ENCODE measurements around the gene ERCC6L. TPM values are rescaled to one million over a fixed set of nuclear protein-coding genes. Genes with fewer than 3 reads are reported as not detected.
A peak's percentile ranks its signal among the peaks of the same experiment; 100 is the strongest.

The ERCC6L gene
- total and polyA plus RNA-seq, 2 donors (not counting 1 experiment from before 2014, with no cell fraction given), result 0.34 to 0.61 TPM

GRCh38 chrX:72247206-72247942, 8.5 kb upstream of the ERCC6L start:
- ChIA-PET POLR2A (no interaction called here), CTCF (no interaction called here)
- no peak overlapping the region for H3K9ac ChIP-seq (ENCODE audit: low read length)
- H3K27me3 ChIP-seq (replicated peaks in 1 of 4; ENCODE audit: control extremely low read depth in 1 of 4, control insufficient read depth in 3 of 4, insufficient read depth in 4 of 4, low read length in 3 of 4), result no peaks in the 10 kb centered on the region
- DNase-seq, result no peak
- no peaks in the 10 kb centered on the region for H4K20me1 ChIP-seq (ENCODE audit: control insufficient read depth, insufficient read depth, low read length, poor library complexity, severe bottlenecking)
- H3K9me3 ChIP-seq (ENCODE audit: control extremely low read depth in 1 of 3, control insufficient read depth in 2 of 3, insufficient read depth in 1 of 3, low read length in 2 of 3), result no peaks in the 10 kb centered on the region
- no peak for TF ChIP-seq EZH2 (IDR thresholded peaks at IDR 0.05; ENCODE audit: borderline replicate concordance, insufficient read depth, low read depth, low read length, poor library complexity, severe bottlenecking)
- TF ChIP-seq CTCF (IDR thresholded peaks at IDR 0.05), result no peak
- Mint-ChIP-seq H3K27ac (no peak overlapping the region), H3K27me3 (no peaks in the 10 kb centered on the region), H3K9me3 (ENCODE audit: insufficient read depth) (no peaks in the 10 kb centered on the region), H3K4me1 (no peaks in the 10 kb centered on the region), H3K4me3 (no peak overlapping the region)
- H2AFZ ChIP-seq (ENCODE audit: insufficient read depth, low read depth, low read length, poor library complexity, severe bottlenecking), result no peak overlapping the region
- ATAC-seq (ENCODE audit: low read depth), result no peak
- no peak overlapping the region for H3K4me3 ChIP-seq (ENCODE audit: control extremely low read depth in 1 of 5, extremely low read depth in 1 of 5, insufficient read depth in 1 of 5, low read depth in 2 of 5, low read length in 4 of 5)
- H3K27ac ChIP-seq (ENCODE audit: low read length in 2 of 2), result no peak overlapping the region
- no peaks in the 10 kb centered on the region for H3K79me2 ChIP-seq (ENCODE audit: control insufficient read depth, insufficient read depth, low read length)
- WGBS (ENCODE audit: insufficient coverage), result no CpG with 5 or more reads among the region's 2 CpGs
- no peaks in the 10 kb centered on the region for H3K4me1 ChIP-seq (ENCODE audit: control insufficient read depth in 2 of 2, insufficient read depth in 2 of 2, low read length in 2 of 2)
- H3K36me3 ChIP-seq (replicated peaks in 1 of 2; ENCODE audit: control extremely low read depth in 1 of 2, control insufficient read depth in 1 of 2, extremely low read depth in 1 of 2, insufficient read depth in 2 of 2, low read length in 1 of 2), result no peaks in the 10 kb centered on the region
- no peak overlapping the region for H3K4me2 ChIP-seq (replicated peaks; ENCODE audit: low read depth, low read length, poor library complexity, severe bottlenecking)
- intact Hi-C loops (cut with micrococcal nuclease), result no loop called here

GRCh38 chrX:72245461-72246089, 6.7 kb upstream of the ERCC6L start:
- Mint-ChIP-seq H3K27ac (no peak overlapping the region), H3K9me3 (ENCODE audit: insufficient read depth) (no peaks in the 10 kb centered on the region), H3K4me3 (no peak overlapping the region), H3K4me1 (no peaks in the 10 kb centered on the region), H3K27me3 (no peaks in the 10 kb centered on the region)
- H3K27me3 ChIP-seq (replicated peaks in 1 of 4; ENCODE audit: control extremely low read depth in 1 of 4, control insufficient read depth in 3 of 4, insufficient read depth in 4 of 4, low read length in 3 of 4), result no peaks in the 10 kb centered on the region
- no peak overlapping the region for H3K4me2 ChIP-seq (replicated peaks; ENCODE audit: low read depth, low read length, poor library complexity, severe bottlenecking)
- ATAC-seq (ENCODE audit: low read depth), result no peak
- no peaks in the 10 kb centered on the region for H4K20me1 ChIP-seq (ENCODE audit: control insufficient read depth, insufficient read depth, low read length, poor library complexity, severe bottlenecking)
- no peak overlapping the region for H3K27ac ChIP-seq (ENCODE audit: low read length in 2 of 2)
- WGBS (ENCODE audit: insufficient coverage), result 100% methylated on average over 1 of the region's 3 CpGs
- H3K79me2 ChIP-seq (ENCODE audit: control insufficient read depth, insufficient read depth, low read length), result no peaks in the 10 kb centered on the region
- H3K36me3 ChIP-seq (replicated peaks in 1 of 2; ENCODE audit: control extremely low read depth in 1 of 2, control insufficient read depth in 1 of 2, extremely low read depth in 1 of 2, insufficient read depth in 2 of 2, low read length in 1 of 2), result no peaks in the 10 kb centered on the region
- no peak overlapping the region for H3K4me3 ChIP-seq (ENCODE audit: control extremely low read depth in 1 of 5, extremely low read depth in 1 of 5, insufficient read depth in 1 of 5, low read depth in 2 of 5, low read length in 4 of 5)
- intact Hi-C loops (cut with micrococcal nuclease), result no loop called here
- DNase-seq, result peak; percentile 25
- POLR2A ChIA-PET, result interaction anchor here (0.7 kb wide), 2 partner anchors 39 to 962 kb away, joined by 8 to 9 read pairs; partner anchors contain the start of gene NONO
- no peaks in the 10 kb centered on the region for H3K4me1 ChIP-seq (ENCODE audit: control insufficient read depth in 2 of 2, insufficient read depth in 2 of 2, low read length in 2 of 2)
- no peak overlapping the region for H2AFZ ChIP-seq (ENCODE audit: insufficient read depth, low read depth, low read length, poor library complexity, severe bottlenecking)
- no peaks in the 10 kb centered on the region for H3K9me3 ChIP-seq (ENCODE audit: control extremely low read depth in 1 of 3, control insufficient read depth in 2 of 3, insufficient read depth in 1 of 3, low read length in 2 of 3)
- no peak overlapping the region for H3K9ac ChIP-seq (ENCODE audit: low read length)
- no peak for TF ChIP-seq EZH2 (IDR thresholded peaks at IDR 0.05; ENCODE audit: borderline replicate concordance, insufficient read depth, low read depth, low read length, poor library complexity, severe bottlenecking)
- peak; percentile 66 for TF ChIP-seq CTCF (IDR thresholded peaks at IDR 0.05)
- CTCF ChIA-PET, result interaction anchor here (0.6 to 2.0 kb wide), 9 partner anchors 12 to 1888 kb away, joined by 3 to 4 read pairs (median 3); partner anchors contain the start of gene RPS4X
